HG03354 (cell line): ENCODE results near the gene ECHDC1.
A peak's percentile ranks its signal among the peaks of the same experiment; 100 is the strongest.
"Not testable (repeated sequence)": the region's sequence is repeated elsewhere in the genome, so short reads cannot be mapped to it uniquely, and the experiment has no call there.

ENCODE experiments used
- ATAC-seq: cut with Tn5 transposase; IDR thresholded peaks from one replicate; pipeline ENCODE4 v1.9.1; 2021; ENCODE audit warnings: mild to moderate bottlenecking; ENCODE audit not compliant: unreplicated experiment, poor library complexity, severe bottlenecking

Gene ECHDC1

GRCh38 chr6:127342946-127343808, at the start of gene ECHDC1:
Gene ECHDC1 (minus strand): TSS chr6:127343609. CDS start chr6:127331028, 12,581 bp downstream.
- peak; percentile 75 for ATAC-seq

DNA sequence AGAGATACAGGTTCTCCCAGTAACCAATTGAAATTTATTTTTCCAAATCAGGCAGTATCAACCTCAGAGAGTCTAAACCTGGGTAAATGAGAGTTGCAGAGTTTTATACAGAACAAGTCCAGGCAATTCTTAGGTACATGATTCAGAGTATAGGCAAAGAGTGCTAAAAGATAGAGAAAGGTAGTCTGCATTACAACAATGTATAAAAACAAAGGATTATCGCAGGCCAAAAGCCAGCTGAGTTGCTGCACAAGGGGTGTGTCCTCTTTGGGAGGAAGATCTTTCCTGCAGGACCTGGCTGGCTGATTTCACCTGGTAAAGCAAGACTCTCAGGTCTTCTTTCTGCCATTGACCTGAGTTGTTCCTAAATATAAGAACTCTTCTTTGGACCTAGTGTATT, 48.9 kb upstream of the ECHDC1 start:
- ATAC-seq, result no peak

GRCh38 chr6:127391094-127391953, 47.9 kb upstream of the ECHDC1 start:
- ATAC-seq, result no peak

DNA sequence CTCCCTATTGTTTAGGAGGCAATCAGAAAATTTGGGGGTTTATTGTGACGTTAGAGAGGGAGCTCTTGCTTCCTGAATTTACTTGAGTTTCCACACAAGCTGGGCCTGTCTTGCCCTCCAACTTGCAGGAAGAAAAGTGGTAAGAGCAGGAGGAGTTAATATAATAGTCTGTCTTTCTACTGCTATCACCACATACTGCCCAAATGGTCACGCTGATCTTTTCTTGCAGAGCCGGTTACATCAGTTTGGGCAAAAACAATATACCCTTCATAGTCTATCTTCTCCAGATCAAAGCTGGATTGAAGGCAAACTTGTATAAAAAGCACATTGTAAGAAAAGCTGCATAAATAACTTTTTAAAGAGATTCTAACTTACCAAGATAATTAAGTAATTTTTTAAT, 46.3 kb upstream of the ECHDC1 start:
- no peak for ATAC-seq

DNA sequence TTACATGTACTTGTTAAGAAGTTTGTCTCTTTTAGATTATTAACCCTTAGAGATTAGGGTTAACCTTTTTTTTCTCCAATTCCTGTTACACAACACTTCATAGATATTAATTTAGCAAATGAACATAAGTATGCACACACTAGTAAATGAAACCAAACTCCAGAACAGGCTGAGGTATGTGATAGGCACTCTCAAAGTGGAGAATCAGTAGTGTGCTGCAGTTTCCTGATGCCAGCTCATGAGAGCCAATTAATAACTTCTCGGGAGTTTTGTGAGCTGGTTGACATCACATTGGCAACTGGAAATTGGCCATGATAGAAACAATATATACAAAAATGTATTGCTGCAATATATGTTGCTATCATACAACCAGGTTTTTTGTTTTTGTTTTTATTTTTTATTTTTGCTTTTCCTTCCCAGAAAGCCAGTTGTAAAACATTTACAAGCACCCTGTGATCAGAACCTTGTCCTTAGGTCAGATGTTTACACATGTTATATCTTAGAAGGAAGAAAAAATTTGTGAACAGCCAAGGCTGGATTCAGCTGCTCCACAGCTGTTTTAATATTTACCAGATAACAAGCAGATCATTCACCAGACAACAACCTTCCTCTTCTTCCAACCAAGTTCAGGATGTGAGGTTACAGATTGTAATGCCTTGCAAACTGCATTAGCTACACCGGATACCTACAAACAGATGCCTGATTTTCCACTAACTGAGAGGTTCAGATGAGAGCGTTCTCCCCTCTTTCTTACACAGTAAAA, 42.4 kb upstream of the ECHDC1 start:
- no peak for ATAC-seq

GRCh38 chr6:127384848-127385247, 41.4 kb upstream of the ECHDC1 start:
- not testable (repeated sequence) for ATAC-seq

GRCh38 chr6:127383988-127384387, 40.6 kb upstream of the ECHDC1 start:
- ATAC-seq, result no peak

DNA sequence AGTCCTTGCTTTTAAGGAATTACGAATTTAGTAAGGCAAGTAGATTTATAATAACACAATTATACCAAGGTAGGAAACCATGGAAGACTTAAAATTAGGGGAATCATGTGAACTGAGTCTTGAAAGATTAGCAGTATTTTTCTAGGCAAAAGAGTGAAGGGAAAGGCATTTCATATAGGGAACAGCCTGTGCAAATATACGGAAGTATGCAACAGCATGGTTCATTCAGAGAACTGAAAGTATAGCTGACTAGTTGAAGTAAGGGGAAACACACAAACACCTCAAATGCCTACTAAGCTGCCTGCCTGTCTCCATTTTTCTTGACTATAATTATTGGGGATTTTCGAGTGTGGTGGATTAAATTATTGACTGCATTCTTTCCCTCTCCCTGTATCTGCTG, 39.0 kb upstream of the ECHDC1 start:
- no peak for ATAC-seq

DNA sequence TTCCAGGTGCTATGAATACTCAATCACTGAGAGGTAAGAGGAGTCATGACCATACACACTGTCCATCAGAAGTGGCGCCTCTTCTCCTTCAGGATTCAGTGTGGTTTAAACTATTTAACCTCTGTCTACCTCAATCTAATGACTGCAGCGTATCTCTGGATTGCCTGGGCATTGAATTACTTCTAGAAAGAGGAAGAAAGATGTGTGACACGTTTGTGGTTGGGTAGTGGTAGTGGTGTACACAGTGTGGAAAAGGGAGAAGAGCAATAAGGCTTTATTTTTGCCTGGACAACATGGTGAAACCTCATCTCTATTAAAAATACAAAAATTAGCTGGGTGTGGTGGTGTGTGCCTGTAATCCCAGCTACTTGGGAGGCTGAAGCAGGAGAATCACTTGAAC, 38.0 kb upstream of the ECHDC1 start:
- ATAC-seq, result no peak

GRCh38 chr6:127376685-127377084, 33.3 kb upstream of the ECHDC1 start:
- no peak for ATAC-seq

GRCh38 chr6:127367023-127367375, 23.6 kb upstream of the ECHDC1 start:
- ATAC-seq, result no peak

DNA sequence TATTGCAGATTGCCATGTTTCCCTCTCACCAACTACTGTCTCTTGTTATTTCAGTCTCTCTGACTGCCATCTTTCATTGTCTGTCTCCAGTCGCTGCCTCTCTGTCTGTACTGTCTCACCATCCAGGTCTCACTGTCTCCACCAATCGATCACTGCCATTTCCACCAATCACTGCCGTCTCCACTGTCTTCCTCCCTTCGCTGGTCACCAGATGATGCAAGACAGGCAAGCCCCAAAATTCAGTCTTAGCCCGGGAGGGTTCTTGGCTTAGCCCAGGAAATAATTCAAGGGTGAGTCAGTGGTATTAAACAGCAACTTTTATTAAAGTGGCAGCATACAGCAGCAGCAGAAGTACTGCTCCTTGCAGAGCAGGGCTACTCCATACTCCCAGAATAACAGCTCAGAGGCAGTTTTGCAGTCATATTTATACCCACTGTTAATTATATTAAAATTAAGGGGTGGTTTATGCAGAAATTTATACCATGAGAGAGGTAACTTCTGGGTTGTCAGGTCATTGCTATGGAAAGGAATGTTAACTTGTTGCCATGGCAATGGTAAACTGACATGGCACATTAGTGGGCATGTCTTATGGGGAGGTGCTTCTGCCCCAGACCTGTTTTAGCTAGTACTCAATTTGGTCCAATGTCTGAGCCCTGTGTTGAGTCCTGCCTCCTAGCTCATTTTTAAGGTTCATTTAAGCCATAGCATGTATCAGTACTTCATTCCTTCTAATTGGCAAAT, 23.0 kb upstream of the ECHDC1 start:
- ATAC-seq, result no peak

DNA sequence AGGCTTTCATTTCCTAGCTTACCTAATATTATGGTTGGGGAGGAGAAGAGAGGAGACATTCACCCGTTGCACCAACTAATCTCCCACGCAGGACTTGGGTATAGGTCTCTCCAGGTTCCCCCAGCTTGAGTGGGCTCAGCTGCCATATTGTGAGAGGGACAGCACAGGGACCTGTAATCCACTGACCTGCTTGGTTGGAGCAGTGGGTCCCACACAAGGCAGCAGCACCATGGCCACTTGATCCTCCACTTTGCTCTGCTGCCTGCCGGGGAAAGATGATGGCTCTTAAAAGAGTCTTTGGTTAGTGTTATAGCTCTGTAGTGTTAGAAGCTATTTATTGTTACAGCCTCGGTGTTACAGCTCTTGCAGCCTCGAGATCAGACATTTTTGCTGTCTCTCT, 22.5 kb upstream of the ECHDC1 start:
- ATAC-seq, result no peak

GRCh38 chr6:127352524-127352923, 9.1 kb upstream of the ECHDC1 start:
- no peak for ATAC-seq

GRCh38 chr6:127349980-127350379, 6.6 kb upstream of the ECHDC1 start:
- ATAC-seq, result no peak

GRCh38 chr6:127348028-127348661, 4.7 kb upstream of the ECHDC1 start:
- ATAC-seq, result no peak

DNA sequence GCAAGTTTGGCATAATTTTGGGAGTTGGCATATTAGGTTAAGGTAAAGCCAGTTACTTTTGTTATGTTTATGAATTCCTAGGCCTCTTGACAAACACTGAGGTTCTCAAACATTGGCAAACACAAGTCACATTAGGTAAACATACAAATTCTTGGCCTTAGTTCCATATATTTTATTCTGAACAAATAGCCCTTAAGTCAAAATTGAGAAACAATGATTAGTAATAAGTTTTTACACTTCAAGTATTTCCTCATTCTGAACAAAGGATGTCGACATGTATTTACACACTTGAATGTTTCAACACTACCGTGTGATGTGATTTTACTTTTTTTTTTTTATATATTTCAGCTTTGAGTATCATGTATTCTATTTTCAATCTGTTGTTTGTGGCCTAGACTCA, 3.8 kb upstream of the ECHDC1 start:
- ATAC-seq, result no peak

- no peak for ATAC-seq
Measured at GRCh38 chr6:127345521-127345920, 2.1 kb upstream of the ECHDC1 start.
